HepG2 (cell line): ENCODE data around the gene CDC14C. TPM values are rescaled to one million over a fixed set of nuclear protein-coding genes. Genes with fewer than 3 reads are reported as not detected.

Experiments
- ATAC-seq: fragments of 200-7000 bp; cut with Tn5 transposase; 3 replicates; pipeline ENCODE4 v1.9.1; 2020; ENCODE audit warnings: mild to moderate bottlenecking, moderate library complexity
- BruUV-seq: library from RNA; stranded (reverse); fragments of 400-500 nt; replicated peaks from 2 replicates; lab custom pipeline; 2021; lab: Mats Ljungman, UMichigan
- CTCF ChIA-PET: fragments of 300-600 bp; formaldehyde crosslinking; extraction: SDS; loops from one replicate; lab custom pipeline; 2021; ENCODE audit warnings: low total read pairs, inconsistent platforms, low intra/inter-chr PET ratio; lab: Yijun Ruan, JAX
- POLR2A ChIA-PET: fragments of 350-600 bp; sonication (Branson Sonifier 250); formaldehyde crosslinking; loops from one replicate; lab custom pipeline; 2020; ENCODE audit warnings: antibody characterized with exemption, inconsistent platforms; lab: Yijun Ruan, JAX
- DNase-seq: peaks from one replicate; pipeline ENCODE4 v3.0.0-alpha.2; 2015; ENCODE audit warnings: low spot score
- FAIRE-seq: peaks from 3 replicates; lab custom pipeline; 2011; peaks lifted over from hg19 to GRCh38; lab: Jason Lieb, UNC
- H2AFZ ChIP-seq: one replicate; pipeline ENCODE4 v1.6.1; 2011; ENCODE audit warnings: low read length, inconsistent platforms
- H3K27ac ChIP-seq: fragments of 300-600 bp; 3 replicates; pipeline ENCODE4 v1.8.0; 2011; ENCODE audit warnings: mixed run types, mild to moderate bottlenecking, mixed read lengths, low read length, inconsistent platforms; ENCODE audit not compliant: insufficient read depth; ENCODE audit errors: extremely low read length
- H3K27me3 ChIP-seq, 2 experiments: fragments of 200-600 bp in 1 of 2; 2 replicates in 1 of 2; 3 replicates in 1 of 2; pipeline versions ENCODE4 v1.6.0 to v1.8.0; 2011; ENCODE audit warnings: low read length in 2 of 2, mild to moderate bottlenecking in 2 of 2, moderate library complexity in 2 of 2, inconsistent platforms in 1 of 2; ENCODE audit not compliant: insufficient read depth in 2 of 2, control insufficient read depth in 1 of 2
- H3K36me3 ChIP-seq, 2 experiments: fragments of 200-600 bp in 1 of 2; replicated peaks in 1 of 2; 2 replicates in 1 of 2; 3 replicates in 1 of 2; pipeline versions ENCODE4 v1.5.1 to v1.8.0; 2011; ENCODE audit warnings: low read length in 2 of 2, inconsistent platforms in 1 of 2; ENCODE audit not compliant: insufficient read depth in 2 of 2, control insufficient read depth in 1 of 2
- H3K4me1 ChIP-seq: 2 replicates; pipeline ENCODE4 v1.5.1; 2012; ENCODE audit warnings: low read length, inconsistent platforms; ENCODE audit not compliant: insufficient read depth
- H3K4me2 ChIP-seq: 2 replicates; pipeline ENCODE4 v1.6.0; 2011; ENCODE audit warnings: low read depth, low read length, inconsistent platforms
- H3K4me3 ChIP-seq, 3 experiments: fragments of 200-600 bp in 1 of 3; sonication (generic), shearing (Covaris generic) in 1 of 3; replicated peaks in 1 of 3; 2 replicates each; pipeline ENCODE4 v1.5.1; 2011 to 2016; ENCODE audit warnings: low read length in 3 of 3, inconsistent platforms in 2 of 3, low read depth in 2 of 3, mild to moderate bottlenecking in 2 of 3, control low read depth in 1 of 3, mixed read lengths in 1 of 3; ENCODE audit not compliant: insufficient read depth in 1 of 3
- H3K79me2 ChIP-seq: one replicate; pipeline ENCODE4 v1.6.1; 2011; ENCODE audit warnings: low read length, inconsistent platforms; ENCODE audit not compliant: insufficient read depth
- H3K9ac ChIP-seq: 2 replicates; pipeline ENCODE4 v1.6.0; 2011; ENCODE audit warnings: mild to moderate bottlenecking, low read depth, low read length, inconsistent platforms; ENCODE audit not compliant: insufficient read depth
- H3K9me3 ChIP-seq: 2 replicates; pipeline ENCODE4 v1.5.1; 2012; ENCODE audit warnings: mild to moderate bottlenecking, low read length
- H4K20me1 ChIP-seq: 2 replicates; pipeline ENCODE4 v1.6.0; 2011; ENCODE audit warnings: inconsistent platforms, mild to moderate bottlenecking, low read length, moderate library complexity; ENCODE audit not compliant: insufficient read depth
- CENPX ChIP-seq: sonication (generic); formaldehyde crosslinking; IDR thresholded peaks from 2 replicates; pipeline ENCODE4 v1.9.0; 2021; ENCODE audit warnings: mild to moderate bottlenecking, missing genetic modification reagents, moderate library complexity
- CREBL2 ChIP-seq: sonication (generic); formaldehyde crosslinking; IDR thresholded peaks from 2 replicates; pipeline ENCODE4 v1.8.1; 2023; ENCODE audit warnings: missing genetic modification reagents, mild to moderate bottlenecking, borderline replicate concordance
- HDAC2 ChIP-seq: sonication (generic); formaldehyde crosslinking; IDR thresholded peaks from 2 replicates; pipeline ENCODE4 v1.4.0; 2020; ENCODE audit warnings: missing genetic modification reagents
- IRF9 ChIP-seq: sonication (generic); formaldehyde crosslinking; IDR thresholded peaks from 2 replicates; pipeline ENCODE4 v1.8.0; 2022; ENCODE audit warnings: missing genetic modification reagents, mild to moderate bottlenecking, borderline replicate concordance
- ISL2 ChIP-seq: sonication (generic); formaldehyde crosslinking; IDR thresholded peaks from 2 replicates; pipeline ENCODE4 v1.5.0; 2020; ENCODE audit warnings: missing genetic modification reagents
- MBD4 ChIP-seq: IDR thresholded peaks from 2 replicates; pipeline ENCODE4 v1.6.1; 2012; ENCODE audit warnings: low read length, inconsistent platforms, borderline replicate concordance
- PCBP1 ChIP-seq: fragments of 200-400 bp; formaldehyde crosslinking; IDR thresholded peaks from 2 replicates; pipeline ENCODE4 v1.6.1; 2017; ENCODE audit warnings: mild to moderate bottlenecking, low read depth, low read length, borderline replicate concordance
- PPARG ChIP-seq: conservative IDR thresholded peaks from 2 replicates; pipeline ENCODE4 v1.6.1; 2016; ENCODE audit warnings: missing biosample characterization, missing genetic modification reagents
- SP5 ChIP-seq: IDR thresholded peaks from 2 replicates; pipeline ENCODE4 v1.6.1; 2016; ENCODE audit warnings: low read depth, borderline replicate concordance
- STAT6 ChIP-seq: sonication (generic); formaldehyde crosslinking; IDR thresholded peaks from 2 replicates; pipeline ENCODE4 v1.4.0; 2020; ENCODE audit warnings: missing genetic modification reagents, mild to moderate bottlenecking, borderline replicate concordance
- TMF1 ChIP-seq: sonication (generic); formaldehyde crosslinking; IDR thresholded peaks from 2 replicates; pipeline ENCODE4 v1.8.1; 2022; ENCODE audit warnings: low read depth, missing genetic modification reagents
- ZBTB37 ChIP-seq: sonication (generic); formaldehyde crosslinking; IDR thresholded peaks from 2 replicates; pipeline ENCODE4 v1.4.0; 2020; ENCODE audit warnings: mild to moderate bottlenecking, missing genetic modification reagents
- ZNF121 ChIP-seq: sonication (generic); formaldehyde crosslinking; IDR thresholded peaks from 2 replicates; pipeline ENCODE4 v1.5.0; 2020; ENCODE audit warnings: mild to moderate bottlenecking, missing genetic modification reagents
- ZNF232 ChIP-seq: sonication (generic); formaldehyde crosslinking; IDR thresholded peaks from 2 replicates; pipeline ENCODE4 v1.4.0; 2020; ENCODE audit warnings: missing genetic modification reagents, borderline replicate concordance
- ZNF615 ChIP-seq: sonication (generic); formaldehyde crosslinking; IDR thresholded peaks from 2 replicates; pipeline ENCODE4 v1.5.0; 2020; ENCODE audit warnings: mild to moderate bottlenecking, missing genetic modification reagents, borderline replicate concordance
- ZNF713 ChIP-seq: sonication (generic); formaldehyde crosslinking; IDR thresholded peaks from 2 replicates; pipeline ENCODE4 v1.4.0; 2020; ENCODE audit warnings: mild to moderate bottlenecking, missing genetic modification reagents
- WGBS: methylation state at CpG from one replicate; pipeline ENCODE4 v1.1.6; 2017; ENCODE audit warnings: low lambda C conversion rate; 5-methylcytosine and 5-hydroxymethylcytosine counted together
- in situ Hi-C: cut with HindIII; loops from 2 replicates; pipeline ENCODE4 v1.10.0; 2017; ENCODE audit warnings: low pct_unique_long_range_greater_than_20kb; ENCODE audit not compliant: extremely low pct_ligation_motif_present
- intact Hi-C: fragments of 100-400 bp; cut with micrococcal nuclease; formaldehyde crosslinking; loops from one replicate; pipeline ENCODE4 v1.10.0; 2022; ENCODE audit not compliant: unreplicated experiment
- polyA plus RNA-seq, 8 experiments: library from polyadenylated mRNA; depleted of rRNA in 3 of 8; stranded (reverse) in 7 of 8; unstranded in 1 of 8; fragments of >200 nt; fragmentation: Illumina TruSeq in 4 of 8; extraction: Trizol in 4 of 8; gene quantifications; 2 replicates each; pipeline versions ENCODE4 v1.2.1 to v1.2.3, GENCODE V29; 2011 to 2016; ENCODE audit warnings: low read depth in 4 of 8, missing spikeins in 1 of 8, mixed read lengths in 1 of 8; ENCODE audit not compliant: insufficient read depth in 1 of 8
- total RNA-seq, 5 experiments: library from RNA; depleted of rRNA; stranded (reverse); fragments of >200 nt; fragmentation: Illumina TruSeq; extraction: Trizol; gene quantifications; 2 replicates each; pipeline ENCODE4 v1.2.3, GENCODE V29; 2016; ENCODE audit warnings: low read depth in 1 of 5

Gene CDC14C
- total and polyA plus RNA-seq, 2 of the 13 experiments (the other 11 are each of a cell fraction or from before 2014, with no cell fraction given): 0.09 TPM; not detected in 1

- TF ChIP-seq STAT6 (no peak), PPARG (CRISPR knock-in tag) (no peak)
Observed at GRCh38 chr7:48894574-48894973, 29.8 kb upstream of the CDC14C start (continued).

- Histone ChIP-seq H3K9ac (no peak overlapping the region), H3K36me3 (no peaks in the 10 kb centered on the region), H3K27me3 (no peaks in the 10 kb centered on the region), H3K4me1 (no peaks in the 10 kb centered on the region), H3K9me3 (no peaks in the 10 kb centered on the region; the same call in 1 of the 2 replicates), H3K79me2 (no peaks in the 10 kb centered on the region), H4K20me1 (no peaks in the 10 kb centered on the region), H3K27ac (no peak overlapping the region), H3K4me2 (no peak overlapping the region), H2AFZ (no peak overlapping the region), H3K4me3 (no peak overlapping the region)
- intact Hi-C loops: no loop called here
- BruUV-seq: no TSS peak
- in situ Hi-C loops: no loop called here
- ATAC-seq: no peak
- TF ChIP-seq ZNF615 (CRISPR knock-in tag) (no peak), CENPX (CRISPR knock-in tag) (no peak), CREBL2 (CRISPR knock-in tag) (no peak), MBD4 (no peak), TMF1 (no peak), ZBTB37 (CRISPR knock-in tag) (no peak), SP5 (CRISPR knock-in tag) (no peak), HDAC2 (no peak), IRF9 (CRISPR knock-in tag) (no peak), ZNF713 (no peak), ISL2 (CRISPR knock-in tag) (no peak), ZNF121 (CRISPR knock-in tag) (no peak), PCBP1 (no peak), ZNF232 (CRISPR knock-in tag) (no peak)
- ChIA-PET POLR2A (no interaction called here), CTCF (no interaction called here)
- 0% methylated on average over 2 of the region's 2 CpGs for WGBS
- no peak for FAIRE-seq
- DNase-seq: no peak
Observed at GRCh38 chr7:48899932-48900331, 24.4 kb upstream of the CDC14C start.
